ELR (cell line): ENCODE measurements around the gene AGAP1.
A peak's percentile ranks its signal among the peaks of the same experiment; 100 is the strongest.

Experiments used
- DNase-seq: peaks from one replicate; pipeline ENCODE4 v3.0.0-alpha.2; 2015; ENCODE audit warnings: low read depth

AGAP1 gene

GRCh38 chr2:235811446-235812184 is 317.8 kb downstream of the AGAP1 start:
- no peak for DNase-seq

GRCh38 chr2:235812185-235812665 is 318.4 kb downstream of the AGAP1 start:
- DNase-seq: no peak

GRCh38 chr2:235813398-235813797 is 319.6 kb downstream of the AGAP1 start:
- no peak for DNase-seq

DNA sequence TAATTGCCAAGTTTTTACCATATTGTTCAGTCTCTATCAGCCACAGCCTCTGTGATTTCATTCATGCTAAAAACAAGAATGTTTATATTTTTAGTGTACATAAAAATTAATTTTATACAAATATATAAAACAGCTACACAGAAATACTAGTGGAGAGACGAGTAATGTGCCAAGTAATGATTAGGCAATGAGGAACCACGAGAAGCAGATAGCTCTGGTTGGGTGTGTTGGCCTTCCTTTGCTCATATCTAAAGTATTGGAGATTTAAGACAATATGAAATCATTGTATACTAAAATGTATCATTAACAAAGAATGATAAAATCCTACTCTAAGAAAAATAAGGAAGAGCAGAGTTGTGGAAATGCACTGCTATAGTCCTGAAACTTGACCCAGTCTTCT is 326.7 kb downstream of the AGAP1 start:
- DNase-seq: no peak

DNA sequence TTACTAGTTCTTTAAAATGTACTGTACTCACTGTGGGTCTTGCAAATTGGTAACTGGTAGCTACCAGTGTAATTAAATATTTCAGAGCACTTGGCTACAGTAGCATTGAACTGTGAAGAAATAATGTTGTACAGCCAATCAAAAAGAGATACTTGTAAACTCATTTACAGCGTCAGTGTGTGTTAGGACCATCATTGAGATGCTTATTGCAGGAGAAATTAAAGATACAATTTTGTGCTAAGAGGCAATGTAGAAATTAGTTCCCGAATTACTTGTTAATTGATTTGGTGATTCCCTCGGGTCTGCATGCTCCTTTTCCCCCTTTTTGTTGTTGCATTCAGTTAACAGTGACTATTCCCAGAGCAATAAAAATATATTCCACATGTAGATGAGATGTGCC is 330.5 kb downstream of the AGAP1 start:
- DNase-seq: no peak

DNA sequence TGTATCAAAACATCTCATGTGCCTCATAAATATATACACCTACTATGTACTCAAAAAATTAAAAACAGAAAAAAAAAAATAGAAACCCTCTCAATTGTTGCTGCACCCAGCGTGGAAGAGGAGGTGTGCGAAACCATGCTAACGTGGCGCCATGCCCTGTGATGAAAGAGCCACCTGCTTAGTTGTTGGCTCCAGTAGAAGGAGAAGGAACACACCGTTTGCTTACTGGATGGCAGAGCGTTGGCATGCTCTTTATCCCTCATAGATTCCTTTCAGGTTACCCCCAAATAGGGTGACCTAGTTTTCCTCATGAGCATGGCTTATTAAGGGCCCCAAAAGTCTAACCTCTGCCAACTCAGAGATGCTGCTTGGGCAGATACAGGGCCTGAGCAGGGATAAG is 332.1 kb downstream of the AGAP1 start:
- no peak for DNase-seq

DNA sequence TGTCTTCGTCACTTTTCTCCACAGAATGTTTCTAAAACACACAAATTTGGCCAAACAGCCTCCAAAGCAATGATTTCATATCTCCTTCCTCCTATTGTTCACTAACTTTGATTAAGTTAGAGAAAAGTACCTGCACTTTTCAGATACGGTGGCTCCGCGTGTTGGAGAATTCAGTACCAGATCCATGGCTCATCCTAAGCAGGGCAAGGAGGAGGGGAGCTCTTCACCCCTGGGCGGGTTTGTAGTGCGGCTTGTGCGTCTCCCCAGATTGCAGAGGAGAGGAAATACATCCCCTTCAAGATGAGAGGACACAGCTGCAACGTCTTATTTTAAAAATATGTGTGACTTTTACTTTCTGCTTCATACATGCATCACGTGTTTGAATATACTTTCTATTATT is 333.0 kb downstream of the AGAP1 start:
- no peak for DNase-seq

DNA sequence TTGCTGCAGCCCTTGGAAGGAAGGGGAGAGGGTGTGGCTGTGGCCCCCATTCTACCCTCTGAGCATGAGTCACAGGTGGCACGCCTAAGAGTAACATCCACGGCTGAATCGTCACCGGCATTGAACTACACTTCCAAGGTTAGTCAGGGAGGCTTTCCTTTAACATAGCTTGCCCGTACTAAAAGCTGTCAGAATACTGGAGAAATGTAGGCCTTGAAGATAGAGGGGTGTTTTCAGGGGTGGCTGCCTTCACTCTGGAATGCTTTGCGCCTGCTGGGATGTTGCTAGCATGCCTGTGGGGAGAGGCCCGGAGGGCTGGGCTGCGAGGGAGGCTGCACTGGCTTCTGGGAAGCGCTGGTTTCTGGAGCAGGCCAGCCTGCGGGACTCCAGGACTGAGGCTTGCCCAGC is 333.7 kb downstream of the AGAP1 start:
- DNase-seq: peak; percentile 87

GRCh38 chr2:235829726-235830125 is 335.9 kb downstream of the AGAP1 start:
- no peak for DNase-seq

- no peak for DNase-seq
These were observed 337.9 kb downstream of the AGAP1 start for GRCh38 chr2:235831755-235832154.

DNA sequence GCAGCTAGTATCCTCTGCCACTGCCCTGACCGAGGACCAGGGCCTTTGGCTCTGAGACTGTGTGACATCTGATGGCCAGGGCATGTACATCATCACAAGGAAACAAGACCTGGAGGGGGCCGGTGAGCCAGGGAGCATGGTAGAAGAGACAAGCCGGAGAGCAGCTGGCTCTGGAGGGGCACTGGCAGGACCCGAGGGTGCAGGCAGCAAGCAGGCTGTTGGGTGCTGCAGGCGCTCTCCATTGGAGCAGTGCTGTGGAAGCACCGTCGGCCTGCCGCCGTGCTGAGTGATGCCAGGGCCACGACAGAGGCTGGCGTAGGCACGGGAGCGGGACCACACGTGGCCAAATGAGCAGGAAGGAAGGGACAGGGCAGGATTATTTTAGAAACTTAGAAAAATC is 339.1 kb downstream of the AGAP1 start:
- DNase-seq: no peak

DNA sequence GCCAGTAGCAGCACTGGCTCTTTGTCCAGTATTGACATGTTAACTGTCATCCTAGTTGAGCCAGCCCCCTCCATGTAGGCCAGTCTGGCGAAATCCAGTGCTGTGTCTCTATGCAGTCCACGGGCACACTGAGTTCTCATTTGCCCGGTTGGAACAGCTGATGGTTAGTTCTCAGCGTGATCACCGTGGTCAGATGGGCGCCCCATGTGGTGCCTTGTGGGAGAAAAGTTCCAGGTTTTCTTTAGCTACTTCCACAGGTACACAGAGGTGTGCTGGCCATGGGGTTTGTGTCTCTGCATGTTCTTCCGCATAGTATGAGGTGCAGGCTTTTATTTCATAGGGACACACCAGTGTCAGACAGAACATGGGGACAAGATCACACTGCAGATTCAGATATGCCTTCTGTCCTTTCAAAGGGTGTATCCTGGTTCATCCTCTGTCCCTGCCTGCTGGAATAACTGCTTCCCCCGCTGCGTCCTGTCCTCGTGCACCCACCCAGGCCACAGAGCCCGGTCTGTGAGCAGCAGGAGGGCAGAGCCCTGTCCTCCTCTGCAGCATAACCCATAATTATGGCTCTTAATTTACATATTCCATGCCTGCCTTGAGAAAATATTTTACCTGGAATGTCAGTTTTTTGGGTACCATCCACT is 340.3 kb downstream of the AGAP1 start:
- DNase-seq: no peak

DNA sequence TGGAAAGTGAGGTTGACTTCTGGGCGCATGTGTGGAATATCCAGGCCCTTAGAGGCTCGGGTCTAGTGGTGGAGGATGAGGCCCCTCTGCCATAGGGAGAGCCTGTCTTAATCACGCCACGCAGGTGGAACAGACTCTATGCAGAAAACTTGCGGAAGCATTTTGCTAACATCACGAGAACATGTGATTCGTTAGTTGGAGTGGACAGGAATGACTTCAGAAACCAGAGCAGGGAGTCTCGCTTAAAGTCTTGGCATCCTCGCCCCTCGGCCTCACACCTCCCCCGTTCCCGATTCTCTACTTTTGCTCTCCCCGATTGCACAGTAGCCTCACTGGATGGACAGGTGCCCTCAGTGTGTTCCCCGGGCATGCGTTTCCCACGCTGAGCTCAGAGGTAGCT is 340.9 kb downstream of the AGAP1 start:
- no peak for DNase-seq

GRCh38 chr2:235835810-235836209 is 342.0 kb downstream of the AGAP1 start:
- no peak for DNase-seq

DNA sequence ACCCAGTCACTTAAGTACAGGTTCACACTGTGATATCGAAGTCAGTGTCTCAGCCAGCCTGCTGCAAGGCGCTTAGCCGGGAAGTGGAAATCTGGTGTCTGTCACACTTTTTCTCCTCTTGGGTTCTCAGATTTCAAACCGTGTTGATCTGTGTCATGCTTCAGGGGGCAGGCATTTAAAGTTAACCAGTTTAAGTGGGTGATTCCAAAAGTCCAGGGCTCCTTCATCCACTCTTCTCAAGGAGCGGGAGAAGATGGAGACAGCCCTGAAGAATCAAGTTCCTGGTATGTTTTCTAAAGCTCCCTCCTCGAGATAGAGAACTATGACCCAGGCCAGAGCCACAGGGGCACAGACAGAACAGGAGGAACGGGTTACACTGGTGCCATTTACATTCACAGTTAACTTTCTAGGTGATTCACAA is 342.7 kb downstream of the AGAP1 start:
- no peak for DNase-seq

- DNase-seq: no peak
These were observed 345.4 kb downstream of the AGAP1 start for GRCh38 chr2:235839226-235839625.

- no peak for DNase-seq
These were observed 346.1 kb downstream of the AGAP1 start for GRCh38 chr2:235839974-235840373.

DNA sequence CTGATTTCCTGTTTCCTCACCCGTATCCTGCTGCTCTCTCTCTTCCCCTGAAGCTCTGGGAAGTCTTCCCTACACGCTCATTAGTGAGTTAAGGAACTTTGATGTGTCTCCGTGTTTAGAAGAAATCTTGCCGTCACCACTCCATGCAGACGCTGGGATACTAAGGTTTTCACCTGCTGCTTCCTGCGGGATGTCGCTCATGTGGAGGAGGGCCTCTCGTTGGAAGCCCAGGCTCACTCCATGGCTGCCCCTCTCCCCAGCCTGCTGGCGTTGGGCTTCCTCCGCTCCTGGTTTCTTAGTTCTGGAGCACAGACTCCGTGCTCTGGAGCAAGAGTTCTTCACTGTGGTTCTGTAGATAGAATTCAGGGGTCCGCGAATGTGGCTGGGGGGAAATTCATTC is 348.0 kb downstream of the AGAP1 start:
- DNase-seq: no peak

DNA sequence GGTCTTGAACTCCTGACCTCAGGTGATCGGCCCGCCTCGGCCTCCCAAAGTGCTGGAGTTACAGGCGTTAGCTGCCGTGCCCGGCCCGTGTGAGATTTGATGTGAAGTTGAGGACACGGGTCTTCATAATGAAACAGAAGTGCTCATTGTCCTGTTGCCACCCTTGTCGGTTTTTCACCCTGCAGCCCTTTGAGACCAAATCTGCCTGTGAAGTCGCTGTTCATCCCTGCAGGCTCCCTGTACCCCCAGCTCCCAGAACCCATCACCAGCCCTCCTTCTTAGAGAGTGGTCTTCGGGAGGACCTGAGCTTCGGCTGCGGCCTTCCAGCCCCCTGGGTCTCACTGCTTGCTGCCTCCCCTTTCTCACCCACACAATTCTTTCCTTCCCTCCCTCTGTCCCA is 349.1 kb downstream of the AGAP1 start:
- DNase-seq: no peak

DNA sequence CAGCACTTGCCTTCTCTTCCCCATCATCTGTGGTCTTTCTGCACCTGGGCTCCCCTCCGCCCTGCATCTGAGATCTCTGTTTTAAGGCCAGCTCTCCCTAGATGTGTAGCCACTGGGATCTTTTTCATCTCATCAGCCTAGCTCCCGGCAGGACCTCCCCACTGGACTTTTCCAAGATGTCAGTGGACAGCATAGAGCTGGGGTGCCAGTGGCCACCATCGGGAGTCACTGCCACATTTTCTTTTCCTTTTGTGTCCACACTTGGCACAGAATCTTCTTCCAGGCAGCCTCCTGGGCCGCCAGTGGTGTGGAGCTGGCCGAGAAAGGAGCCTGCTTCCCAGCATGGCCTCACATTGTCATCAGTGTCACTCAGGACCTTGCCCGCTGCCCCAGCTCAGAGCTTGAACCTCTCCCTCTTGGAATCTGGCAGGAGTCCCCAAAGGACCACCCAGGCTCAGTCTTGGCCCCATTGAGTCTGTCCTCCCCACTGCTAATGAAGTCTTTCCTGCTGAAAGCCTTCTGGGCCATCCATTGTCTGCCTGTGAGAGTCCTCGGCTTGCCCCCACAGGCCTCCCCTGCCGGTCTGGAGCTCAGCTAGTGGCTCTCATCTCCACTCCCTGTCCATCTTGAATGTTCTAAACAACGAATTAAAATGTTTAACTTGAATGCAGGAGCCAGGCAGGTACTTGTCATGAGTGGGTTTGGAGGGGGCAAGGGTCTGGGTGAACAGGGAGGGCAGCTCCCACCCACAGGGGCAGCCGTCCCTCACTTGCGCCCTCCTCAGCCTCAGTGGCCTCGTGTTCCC is 349.9 kb downstream of the AGAP1 start:
- DNase-seq: no peak

DNA sequence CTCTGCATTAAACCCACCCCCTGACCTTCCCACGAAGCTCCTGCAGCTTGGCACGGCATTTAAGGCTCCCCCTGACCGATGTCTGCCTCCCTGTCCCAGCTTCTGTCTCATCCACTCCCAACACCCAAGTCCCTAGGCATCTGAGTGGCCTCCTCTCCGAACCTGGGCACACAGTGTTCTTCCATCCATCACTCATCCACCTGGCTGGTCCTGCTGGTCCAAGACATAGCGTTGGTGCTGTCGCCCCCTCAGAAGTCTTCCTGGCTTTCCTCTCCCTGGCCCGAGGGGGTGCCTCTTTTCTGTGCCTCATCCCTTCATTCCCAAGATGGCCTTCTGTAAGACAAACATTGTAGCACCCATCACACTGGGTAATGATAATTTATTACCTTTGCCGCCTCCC is 350.7 kb downstream of the AGAP1 start:
- DNase-seq: no peak

- no peak for DNase-seq
These were observed 351.4 kb downstream of the AGAP1 start for GRCh38 chr2:235845245-235845644.

DNA sequence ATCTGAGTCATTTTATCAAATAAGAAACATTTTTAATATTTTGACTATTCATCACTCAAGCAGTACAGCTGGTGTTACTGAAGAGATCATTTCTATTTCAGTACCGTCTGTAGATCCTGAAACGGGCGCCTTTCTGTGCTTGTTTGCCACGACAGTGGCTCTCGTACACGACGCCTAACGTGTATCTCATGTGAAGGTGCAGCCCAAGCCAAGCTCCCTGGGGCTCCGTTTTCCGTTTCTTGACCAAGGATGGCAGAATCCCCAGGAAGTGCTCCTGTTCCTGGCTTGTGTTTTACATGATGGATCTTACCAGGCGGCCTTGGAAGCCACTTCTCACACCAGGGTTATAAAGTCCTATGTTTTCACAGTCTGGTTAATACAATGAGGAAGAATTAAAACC is 353.7 kb downstream of the AGAP1 start:
- no peak for DNase-seq
